DMS53 (cell line): ENCODE data around the gene GHRHR.

ENCODE experiments used
- DNase-seq: peaks from one replicate; lab custom pipeline; 2025; lab: John Stamatoyannopoulos, UW

GHRHR gene

GRCh38 chr7:30963842-30964241 lies at the start of gene GHRHR:
Gene GHRHR (plus strand): TSS chr7:30963953. CDS start chr7:30964069, 116 bp downstream.
- DNase-seq: no peak

- peak; percentile 43 for DNase-seq
Measured at GRCh38 chr7:30914596-30914995, 49.2 kb upstream of the GHRHR start.

GRCh38 chr7:30915005-30915601 lies 48.6 kb upstream of the GHRHR start:
- no peak for DNase-seq

- no peak for DNase-seq
Measured at GRCh38 chr7:30915751-30916150, 48.0 kb upstream of the GHRHR start.

- no peak for DNase-seq
Measured at GRCh38 chr7:30916255-30916654, 47.5 kb upstream of the GHRHR start.

- no peak for DNase-seq
Measured at GRCh38 chr7:30916767-30917166, 47.0 kb upstream of the GHRHR start.

GRCh38 chr7:30917216-30917893 lies 46.4 kb upstream of the GHRHR start:
- DNase-seq: no peak

- no peak for DNase-seq
Measured at GRCh38 chr7:30918676-30919075, 45.1 kb upstream of the GHRHR start.

GRCh38 chr7:30920021-30920583 lies 43.7 kb upstream of the GHRHR start:
- no peak for DNase-seq

GRCh38 chr7:30920584-30921539 lies 42.9 kb upstream of the GHRHR start:
- DNase-seq: peak; percentile 63

- no peak for DNase-seq
Measured at GRCh38 chr7:30921540-30922401, 42.0 kb upstream of the GHRHR start.

GRCh38 chr7:30922596-30922995 lies 41.2 kb upstream of the GHRHR start:
- DNase-seq: no peak

- DNase-seq: no peak
Measured at GRCh38 chr7:30923009-30923773, 40.6 kb upstream of the GHRHR start.

GRCh38 chr7:30923774-30924413 lies 39.9 kb upstream of the GHRHR start:
- DNase-seq: no peak

GRCh38 chr7:30924624-30925023 lies 39.1 kb upstream of the GHRHR start:
- DNase-seq: no peak

GRCh38 chr7:30925117-30925516 lies 38.6 kb upstream of the GHRHR start:
- DNase-seq: no peak

GRCh38 chr7:30925913-30926312 lies 37.8 kb upstream of the GHRHR start:
- DNase-seq: no peak

- DNase-seq: no peak
Measured at GRCh38 chr7:30926313-30926712, 37.4 kb upstream of the GHRHR start.

GRCh38 chr7:30927040-30927439 lies 36.7 kb upstream of the GHRHR start:
- no peak for DNase-seq

- no peak for DNase-seq
Measured at GRCh38 chr7:30927559-30927958, 36.2 kb upstream of the GHRHR start.
